NCI-H345 (cell line): ENCODE measurements around the gene SACM1L.

Experiments
- DNase-seq: peaks from one replicate; lab custom pipeline; 2025; lab: John Stamatoyannopoulos, UW

SACM1L gene, protein sequence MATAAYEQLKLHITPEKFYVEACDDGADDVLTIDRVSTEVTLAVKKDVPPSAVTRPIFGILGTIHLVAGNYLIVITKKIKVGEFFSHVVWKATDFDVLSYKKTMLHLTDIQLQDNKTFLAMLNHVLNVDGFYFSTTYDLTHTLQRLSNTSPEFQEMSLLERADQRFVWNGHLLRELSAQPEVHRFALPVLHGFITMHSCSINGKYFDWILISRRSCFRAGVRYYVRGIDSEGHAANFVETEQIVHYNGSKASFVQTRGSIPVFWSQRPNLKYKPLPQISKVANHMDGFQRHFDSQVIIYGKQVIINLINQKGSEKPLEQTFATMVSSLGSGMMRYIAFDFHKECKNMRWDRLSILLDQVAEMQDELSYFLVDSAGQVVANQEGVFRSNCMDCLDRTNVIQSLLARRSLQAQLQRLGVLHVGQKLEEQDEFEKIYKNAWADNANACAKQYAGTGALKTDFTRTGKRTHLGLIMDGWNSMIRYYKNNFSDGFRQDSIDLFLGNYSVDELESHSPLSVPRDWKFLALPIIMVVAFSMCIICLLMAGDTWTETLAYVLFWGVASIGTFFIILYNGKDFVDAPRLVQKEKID

GRCh38 chr3:45688882-45689786, at the start of gene SACM1L:
SACM1L (plus strand) TSS chr3:45689396; CDS start chr3:45689466, 70 bp downstream.
- DNase-seq, result peak; percentile 97

- DNase-seq, result no peak
Observed at GRCh38 chr3:45640091-45640507, 49.1 kb upstream of the SACM1L start.

DNA sequence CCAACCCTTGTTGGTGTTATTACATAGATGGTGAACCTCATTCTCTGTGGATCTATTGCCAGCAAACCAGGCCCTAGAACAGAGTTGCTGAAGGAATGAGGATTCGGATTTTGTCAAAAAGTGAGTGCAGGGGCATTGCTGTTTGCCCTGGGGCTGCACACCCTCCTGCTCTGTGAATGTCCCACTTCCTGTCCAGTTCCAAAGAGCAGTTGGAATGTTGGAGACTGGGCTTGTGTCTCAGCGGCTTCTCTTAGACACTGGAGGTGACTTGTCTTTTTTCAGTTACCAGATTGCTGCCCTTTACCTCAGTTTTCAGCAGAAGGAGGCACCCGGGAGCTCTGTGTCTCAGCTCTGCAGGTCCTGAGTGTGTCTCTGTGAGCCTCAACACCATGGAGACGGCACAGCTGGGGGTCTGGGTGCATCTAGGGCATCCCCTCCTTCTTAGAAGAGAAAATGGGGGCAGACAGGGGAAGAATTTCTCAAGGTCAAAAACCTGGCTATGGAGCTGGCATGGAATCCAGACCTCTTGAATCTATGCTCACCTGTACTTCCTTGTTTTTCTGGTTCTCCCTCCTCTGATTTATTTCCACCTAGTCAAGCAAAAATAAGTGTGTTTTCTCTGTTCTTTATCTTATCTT, 48.4 kb upstream of the SACM1L start:
- no peak for DNase-seq

DNA sequence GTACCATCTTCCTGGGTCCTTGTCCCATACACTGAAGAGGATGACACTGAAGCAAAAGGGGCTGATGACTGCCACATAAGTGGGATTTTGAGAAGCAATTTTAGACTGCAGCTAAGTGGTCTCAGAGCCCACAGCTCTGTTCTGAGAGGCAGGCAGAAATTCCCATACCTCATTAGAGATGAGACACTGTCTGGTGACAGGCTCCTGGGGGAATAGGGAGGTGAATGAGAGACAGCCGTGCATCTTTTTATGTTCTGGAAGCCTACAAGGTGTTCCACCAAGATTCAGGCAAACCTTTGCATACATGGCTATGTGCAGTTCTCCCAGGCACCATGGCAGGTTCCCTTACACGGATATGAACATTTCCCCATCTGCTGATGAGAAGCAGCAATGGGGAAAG, 47.4 kb upstream of the SACM1L start:
- no peak for DNase-seq

DNA sequence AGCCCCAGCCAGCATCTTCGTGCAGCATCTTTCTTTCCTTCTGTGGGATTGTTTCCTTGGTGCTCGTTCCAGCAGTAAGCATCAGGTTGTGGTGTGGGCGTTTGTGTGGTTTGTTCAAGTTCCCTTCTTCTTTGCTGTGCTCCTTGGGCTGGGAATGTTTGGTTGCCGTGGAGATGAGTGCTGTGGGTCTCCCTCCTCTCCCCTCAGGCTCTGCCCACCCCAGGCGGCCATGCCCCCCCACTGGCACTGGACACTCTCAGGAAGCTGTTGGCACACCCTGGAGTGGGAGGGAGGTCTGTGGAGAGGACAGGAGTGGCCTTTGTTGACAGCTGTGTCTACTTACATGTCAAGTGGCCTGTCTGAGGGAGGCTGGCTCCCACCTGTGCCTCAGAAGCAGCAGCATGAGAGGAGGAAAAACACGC, 46.5 kb upstream of the SACM1L start:
- DNase-seq, result peak; percentile 17

GRCh38 chr3:45644063-45644790, 45.0 kb upstream of the SACM1L start:
- no peak for DNase-seq

GRCh38 chr3:45644791-45645201, 44.4 kb upstream of the SACM1L start:
- DNase-seq, result no peak

GRCh38 chr3:45646051-45646585, 43.1 kb upstream of the SACM1L start:
- no peak for DNase-seq

DNA sequence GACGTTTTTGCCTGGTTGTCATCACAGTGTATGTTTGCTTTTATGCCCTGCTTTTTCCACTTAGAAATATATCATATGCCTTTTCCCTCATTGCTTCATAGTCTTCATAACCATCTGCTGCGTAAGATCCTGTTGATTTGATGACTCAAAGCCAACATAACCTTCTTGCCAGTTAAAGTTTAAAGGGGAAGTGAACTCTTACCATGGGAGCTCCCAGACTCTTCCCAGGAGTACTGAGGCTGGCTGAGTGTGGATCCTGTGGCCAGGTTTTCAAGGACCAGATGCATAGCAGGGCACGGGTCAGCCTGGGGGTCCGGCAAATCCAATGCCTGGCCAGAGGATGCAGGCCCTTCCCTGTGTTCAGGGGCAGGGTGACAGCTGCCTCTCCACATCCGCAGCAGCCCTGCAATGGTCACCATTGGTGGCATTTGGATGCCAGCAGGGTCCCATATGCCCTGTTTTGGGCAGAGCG, 42.0 kb upstream of the SACM1L start:
- DNase-seq, result no peak

GRCh38 chr3:45653205-45653604, 36.0 kb upstream of the SACM1L start:
- no peak for DNase-seq

DNA sequence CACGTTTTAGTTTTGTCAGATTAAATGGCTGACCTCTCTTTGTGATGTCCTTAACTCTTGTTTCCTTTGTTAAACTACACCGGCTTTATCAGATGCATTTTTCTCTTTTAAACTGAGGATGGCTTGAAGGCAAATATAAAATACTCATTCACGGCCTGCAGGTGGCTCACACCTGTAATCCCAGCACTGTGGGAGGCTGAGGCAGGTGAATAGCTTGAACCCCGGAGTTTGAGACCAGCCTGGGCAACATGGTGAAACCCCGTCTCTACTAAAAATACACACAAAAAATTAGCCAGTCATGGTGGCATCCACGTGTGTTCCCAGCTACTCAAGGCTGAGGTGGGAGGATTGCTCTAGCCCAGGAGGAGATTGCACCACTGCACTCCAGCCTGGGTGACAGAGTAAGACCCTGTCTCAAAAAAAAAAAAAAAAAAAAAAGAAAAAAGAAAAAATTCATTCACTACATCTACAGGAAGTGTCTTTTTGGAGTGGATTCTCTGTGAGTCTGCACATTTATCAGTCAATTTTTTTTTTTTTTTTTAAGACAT, 34.7 kb upstream of the SACM1L start:
- peak; percentile 0 for DNase-seq

DNA sequence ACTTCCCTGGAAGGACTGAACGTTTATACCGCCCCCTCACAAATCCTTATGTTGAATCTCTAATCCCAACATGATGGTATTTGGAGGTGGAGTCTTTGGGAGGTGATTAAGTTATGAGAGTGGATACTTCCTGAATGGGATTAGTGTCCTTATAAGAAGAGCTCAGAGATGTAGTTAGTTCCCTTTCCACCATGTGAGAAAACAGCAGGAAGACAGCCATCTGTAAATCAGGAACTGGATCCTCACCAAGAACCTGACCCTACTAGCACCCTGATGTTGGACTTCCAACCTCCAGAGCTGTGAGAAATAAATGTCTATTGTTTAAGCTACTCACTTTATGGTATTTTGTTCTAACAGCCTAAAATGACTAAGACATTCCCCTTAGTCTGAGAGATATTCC, 33.3 kb upstream of the SACM1L start:
- no peak for DNase-seq

GRCh38 chr3:45656575-45657363, 32.4 kb upstream of the SACM1L start:
- DNase-seq, result peak; percentile 75

- no peak for DNase-seq
Observed at GRCh38 chr3:45657853-45658252, 31.3 kb upstream of the SACM1L start.

DNA sequence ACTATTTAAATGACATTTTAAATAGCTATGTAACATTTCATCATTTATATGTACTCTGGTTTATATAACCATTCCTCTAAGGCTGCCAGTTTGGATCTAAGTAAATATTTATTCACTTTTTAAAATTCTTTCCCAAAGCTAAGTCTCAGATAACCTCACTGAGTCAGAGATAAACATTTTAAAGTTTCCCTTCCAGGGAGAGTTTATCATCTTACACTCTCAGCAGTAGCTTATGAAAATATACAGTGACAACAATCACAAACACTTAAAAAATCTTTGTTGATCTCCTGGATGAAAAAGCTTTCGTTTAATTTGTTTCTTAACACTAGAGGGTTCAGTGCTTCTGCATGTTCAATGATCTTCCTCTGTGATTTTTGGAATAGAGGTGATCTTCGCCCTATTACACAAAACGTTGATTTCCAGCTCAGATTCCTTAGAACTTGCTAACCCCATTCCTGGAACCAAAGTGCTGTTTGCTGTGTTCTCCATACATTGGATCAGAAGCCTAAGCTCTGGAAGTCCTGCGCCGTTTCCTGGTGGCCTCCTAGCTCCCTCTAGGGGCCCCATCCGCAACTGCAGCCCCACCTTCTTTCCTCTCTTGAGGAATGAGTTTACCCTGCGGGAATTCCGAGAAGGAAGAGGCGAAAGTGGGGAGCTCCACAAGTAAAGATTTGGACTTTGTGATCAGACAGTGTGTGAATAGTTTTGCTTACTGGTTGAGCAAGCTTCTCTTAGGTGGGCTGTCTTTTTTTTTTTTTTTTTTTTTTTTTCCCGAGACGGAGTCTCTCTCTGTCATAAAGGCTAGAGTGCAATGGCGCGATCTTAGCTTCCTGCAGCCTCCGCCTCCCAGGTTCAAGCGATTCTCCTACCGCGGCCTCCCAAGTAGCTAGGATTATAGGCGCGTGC, 29.3 kb upstream of the SACM1L start:
- DNase-seq, result peak; percentile 35

DNA sequence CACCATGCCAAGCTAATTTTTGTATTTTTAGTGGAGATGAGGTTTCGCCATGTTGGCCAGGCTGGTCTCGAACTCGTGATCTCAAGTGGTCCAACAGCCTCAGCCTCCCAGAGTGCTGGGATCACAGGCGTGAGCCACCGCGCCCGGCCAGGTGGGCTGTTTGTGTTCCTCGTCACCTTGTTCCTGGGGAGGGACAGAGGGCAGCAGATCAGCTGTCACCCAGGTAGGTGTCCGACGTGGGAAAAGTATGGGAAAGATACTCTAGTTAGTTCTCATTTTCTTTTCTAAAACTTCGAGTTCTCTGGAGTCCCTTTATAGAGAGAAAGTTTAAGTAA, 28.7 kb upstream of the SACM1L start:
- DNase-seq, result no peak

DNA sequence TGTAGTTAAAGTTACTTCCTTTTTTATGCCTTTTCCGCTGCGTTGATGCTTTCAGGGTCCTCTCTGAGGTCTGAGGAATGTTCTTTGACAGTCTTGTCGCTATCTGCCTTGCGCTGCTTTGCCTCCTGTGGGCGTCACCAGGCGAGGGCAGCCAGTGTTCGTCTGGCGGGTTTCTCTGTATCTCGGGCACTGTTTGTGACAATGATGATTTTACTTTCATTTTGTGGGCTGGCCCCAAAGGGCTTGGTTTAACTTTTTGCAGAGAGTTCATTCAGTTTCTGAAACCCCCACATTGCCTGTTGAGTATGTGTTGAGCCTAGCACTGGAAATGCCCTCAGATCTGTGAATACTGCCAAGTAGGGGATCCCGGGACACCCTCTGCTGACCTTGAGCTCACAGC, 24.6 kb upstream of the SACM1L start:
- DNase-seq, result no peak

GRCh38 chr3:45665101-45665572, 24.1 kb upstream of the SACM1L start:
- DNase-seq, result peak; percentile 46
